Mucosa of descending colon (tissue), 3 donors: ENCODE results near the gene FERMT3. TPM values are rescaled to one million over a fixed set of nuclear protein-coding genes. Genes with fewer than 3 reads are reported as not detected.

Experiments used
- ATAC-seq: fragments of 200-7000 bp; cut with Tn5 transposase; one replicate; pipeline ENCODE4 v1.9.1; 2020; ENCODE audit warnings: mild to moderate bottlenecking, moderate library complexity
- DNase-seq, 3 donors: peaks; one replicate each; pipeline ENCODE4 v3.0.0-alpha.2; 2020
- H3K36me3 ChIP-seq: fragments of 200-600 bp; one replicate; pipeline ENCODE4 v1.8.0; 2021; ENCODE audit warnings: low read depth, mild to moderate bottlenecking
- H3K4me1 ChIP-seq: fragments of 200-600 bp; one replicate; pipeline ENCODE4 v1.8.0; 2021; ENCODE audit warnings: low read depth, mild to moderate bottlenecking
- H3K4me3 ChIP-seq: fragments of 200-600 bp; one replicate; pipeline ENCODE4 v1.8.0; 2021; ENCODE audit warnings: mild to moderate bottlenecking
- H3K9me3 ChIP-seq: fragments of 200-600 bp; one replicate; pipeline ENCODE4 v1.8.0; 2021; ENCODE audit warnings: mild to moderate bottlenecking
- intact Hi-C, 2 donors: fragments of 100-400 bp; cut with DNase I in 1 of 2; cut with micrococcal nuclease in 1 of 2; formaldehyde crosslinking; loops; one replicate each; pipeline versions ENCODE4 v1.11.0 to v1.11.1; 2022; cut with DNase I, micrococcal nuclease
- total RNA-seq, 3 donors: library from RNA; stranded (reverse); fragmentation: NEBNext Ultra II Directional in 2 of 3; extraction: Animal tissue kit (Norgen Biotek cat#: 25700) in 2 of 3; gene quantifications; one replicate each; pipeline versions ENCODE4 v1.2.1 to v1.2.4, GENCODE V29; 2021 to 2023
- TF ChIP-seq, protein P1 (sequence below): fragments of 200-600 bp; IDR thresholded peaks from one replicate; pipeline ENCODE4 v1.8.0; 2022; ENCODE audit warnings: antibody characterized with exemption, mild to moderate bottlenecking
- donor health status: DM: no; HTN: no; CAD: no; lungs with moderate emphysema.
- donor health status: DM: no; HTN: no; CAD: no.
- donor health status: DM: no; HTN: yes; CAD: no.

Gene FERMT3
- total RNA-seq, 3 donors from 2014 or later = 19.7 to 32.7 (median 26.4) TPM

DNA sequence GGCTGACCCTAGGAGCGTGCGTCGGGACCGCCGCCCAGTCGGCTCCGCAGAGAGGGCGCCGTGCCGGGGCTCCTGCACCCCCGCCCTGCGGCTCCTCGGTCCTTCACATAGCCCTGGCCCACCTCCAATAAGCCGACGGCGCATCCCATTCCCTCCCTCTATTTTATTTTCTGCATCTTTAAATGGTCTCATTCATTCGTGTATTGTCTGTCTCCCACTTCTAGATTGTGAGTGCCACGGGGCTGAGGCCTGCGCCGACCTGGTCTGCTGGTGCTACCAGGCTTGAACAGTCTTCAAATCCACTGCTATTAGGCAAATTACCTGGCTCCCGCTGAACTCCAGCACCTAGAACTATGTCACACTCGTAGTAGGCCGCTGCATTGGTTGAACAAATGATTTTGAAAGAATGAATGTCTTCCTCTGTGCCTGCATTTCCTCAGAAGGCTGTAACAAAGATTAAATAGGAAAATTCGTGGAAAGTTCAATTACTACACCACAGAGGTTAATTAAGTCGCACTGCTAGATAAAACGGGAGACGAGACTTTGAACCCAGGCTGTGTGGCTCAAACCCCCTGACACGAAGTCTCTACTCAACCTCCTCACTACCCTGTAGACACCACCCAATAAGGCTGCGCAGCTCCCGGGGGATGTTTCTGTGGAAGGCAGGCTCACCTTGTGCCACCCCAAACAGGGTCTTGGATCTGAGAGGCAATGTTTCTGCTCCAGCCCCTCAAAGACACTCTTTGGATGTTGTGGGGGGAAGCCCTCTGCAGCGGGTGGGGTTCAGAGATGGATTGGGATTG lies 41.4 kb downstream of the FERMT3 start:
- TF ChIP-seq, protein P1, sequence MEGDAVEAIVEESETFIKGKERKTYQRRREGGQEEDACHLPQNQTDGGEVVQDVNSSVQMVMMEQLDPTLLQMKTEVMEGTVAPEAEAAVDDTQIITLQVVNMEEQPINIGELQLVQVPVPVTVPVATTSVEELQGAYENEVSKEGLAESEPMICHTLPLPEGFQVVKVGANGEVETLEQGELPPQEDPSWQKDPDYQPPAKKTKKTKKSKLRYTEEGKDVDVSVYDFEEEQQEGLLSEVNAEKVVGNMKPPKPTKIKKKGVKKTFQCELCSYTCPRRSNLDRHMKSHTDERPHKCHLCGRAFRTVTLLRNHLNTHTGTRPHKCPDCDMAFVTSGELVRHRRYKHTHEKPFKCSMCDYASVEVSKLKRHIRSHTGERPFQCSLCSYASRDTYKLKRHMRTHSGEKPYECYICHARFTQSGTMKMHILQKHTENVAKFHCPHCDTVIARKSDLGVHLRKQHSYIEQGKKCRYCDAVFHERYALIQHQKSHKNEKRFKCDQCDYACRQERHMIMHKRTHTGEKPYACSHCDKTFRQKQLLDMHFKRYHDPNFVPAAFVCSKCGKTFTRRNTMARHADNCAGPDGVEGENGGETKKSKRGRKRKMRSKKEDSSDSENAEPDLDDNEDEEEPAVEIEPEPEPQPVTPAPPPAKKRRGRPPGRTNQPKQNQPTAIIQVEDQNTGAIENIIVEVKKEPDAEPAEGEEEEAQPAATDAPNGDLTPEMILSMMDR = no peak
- peak in 1 of 3 donors; percentile 20 for DNase-seq
- no peak for ATAC-seq
- Histone ChIP-seq H3K4me3 (no peak overlapping the region), H3K36me3 (no peaks in the 10 kb centered on the region), H3K9me3 (no peaks in the 10 kb centered on the region), H3K4me1 (peaks cover 30% of the 10 kb centered on the region)
- intact Hi-C loops = loop anchor here in 1 of 2 donors (10.0 kb wide), 1 partner anchor 63 kb away; the partner anchor contains the start of gene STIP1

DNA sequence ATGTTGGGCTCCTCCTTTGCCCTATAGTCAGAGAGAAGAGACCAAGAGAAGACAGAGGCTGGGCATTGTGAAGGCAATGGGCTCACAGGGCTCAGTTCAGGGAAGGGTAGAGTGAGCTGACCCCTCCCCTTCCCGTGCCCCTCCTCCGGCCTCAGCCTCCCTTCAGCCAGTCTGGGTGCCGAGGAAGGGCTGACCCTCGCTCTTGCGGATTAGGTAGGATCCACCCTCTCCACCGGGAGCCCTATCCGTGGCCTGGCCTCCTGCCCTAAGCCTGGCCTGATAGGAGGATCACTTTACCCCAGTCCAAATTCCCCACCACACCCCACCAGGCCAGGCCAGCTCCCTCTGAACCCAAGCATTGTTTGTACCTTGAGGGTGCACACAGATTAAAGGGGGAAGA lies 42.1 kb downstream of the FERMT3 start:
- TF ChIP-seq, protein P1 = no peak
- ATAC-seq (no peak), DNase-seq (peak in 2 of 3 donors; percentile 47 to 63)
- H3K4me1 ChIP-seq = peaks cover 30% of the 10 kb centered on the region
- no peak overlapping the region for H3K4me3 ChIP-seq
- H3K9me3 ChIP-seq = no peaks in the 10 kb centered on the region
- no peaks in the 10 kb centered on the region for H3K36me3 ChIP-seq
- intact Hi-C loops = loop anchor here in 1 of 2 donors (10.0 kb wide), 1 partner anchor 64 kb away; the partner anchor contains the start of gene STIP1

DNA sequence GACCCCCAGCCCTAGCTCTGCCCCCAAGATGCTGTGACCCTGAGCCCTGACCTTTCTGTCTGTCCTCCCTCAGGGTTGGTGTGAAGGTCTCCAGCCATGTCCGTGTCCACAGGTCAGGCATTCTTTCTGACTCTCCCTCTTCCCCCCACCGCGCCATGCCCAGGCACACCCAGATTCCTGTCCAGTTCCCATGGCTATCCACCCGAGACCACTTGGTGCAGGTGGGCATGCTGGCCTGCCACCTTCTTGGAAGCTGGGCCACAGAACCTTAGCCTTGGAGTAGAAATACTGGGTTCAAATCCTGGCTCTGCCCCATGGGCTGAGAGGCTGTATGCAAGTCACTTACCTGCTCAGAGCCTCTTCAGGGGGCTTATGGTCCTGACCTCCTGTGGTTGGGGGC lies 42.5 kb downstream of the FERMT3 start:
- no peaks in the 10 kb centered on the region for H3K9me3 ChIP-seq
- TF ChIP-seq, protein P1 = no peak
- no peak overlapping the region for H3K4me3 ChIP-seq
- peaks cover 28% of the 10 kb centered on the region for H3K4me1 ChIP-seq
- intact Hi-C loops = loop anchor here in 1 of 2 donors (10.0 kb wide), 1 partner anchor 64 kb away; the partner anchor contains the start of gene STIP1
- no peaks in the 10 kb centered on the region for H3K36me3 ChIP-seq
- DNase-seq (peak in 1 of 3 donors; percentile 44), ATAC-seq (no peak)

DNA sequence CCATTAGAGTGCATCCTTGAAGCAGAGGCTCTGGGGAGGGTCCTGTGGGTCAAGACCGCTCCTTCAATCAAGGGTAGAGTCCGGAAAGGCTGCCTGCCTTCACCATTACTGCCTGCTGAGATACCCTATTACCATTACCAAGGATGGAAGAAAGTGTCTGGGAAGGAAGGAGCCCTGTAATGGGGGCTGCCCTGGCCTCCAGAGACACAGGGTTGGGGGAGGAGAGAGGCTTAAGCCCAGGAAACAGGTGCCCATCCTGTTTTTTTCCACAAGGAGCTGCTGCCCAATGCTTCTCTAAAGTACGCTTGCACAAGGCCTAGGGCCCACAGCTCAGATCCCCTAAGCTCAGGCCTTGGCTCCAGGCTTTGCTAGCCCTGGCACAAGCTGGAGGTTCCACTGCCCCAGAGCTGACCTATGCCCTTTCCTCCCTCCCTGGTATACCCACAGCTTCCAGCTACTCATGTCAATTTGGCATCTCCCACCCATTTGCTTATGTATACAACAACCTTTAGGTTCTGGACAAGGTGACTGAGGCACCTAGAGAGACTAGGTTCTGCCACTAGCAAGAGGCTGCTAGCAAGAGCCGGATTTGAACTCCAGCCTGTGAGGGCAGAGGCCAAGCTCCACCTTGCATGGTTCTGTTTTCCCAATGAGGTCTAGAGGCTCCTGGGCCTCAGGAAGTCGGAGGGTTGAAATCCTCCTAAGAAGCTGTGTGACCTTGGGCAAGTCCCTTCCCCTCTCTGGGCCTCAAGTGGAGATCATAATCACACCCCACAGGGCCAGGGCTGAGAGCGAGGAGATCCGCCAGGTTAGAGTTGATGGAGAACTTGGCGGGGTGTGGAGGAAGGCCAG lies 43.3 kb downstream of the FERMT3 start:
- ATAC-seq (no peak), DNase-seq (no peak)
- Histone ChIP-seq H3K9me3 (no peaks in the 10 kb centered on the region), H3K4me3 (no peak overlapping the region), H3K36me3 (no peaks in the 10 kb centered on the region), H3K4me1 (peaks cover 27% of the 10 kb centered on the region)
- TF ChIP-seq, protein P1 = no peak
- intact Hi-C loops = loop anchor here in 1 of 2 donors (10.0 kb wide), 1 partner anchor 65 kb away; the partner anchor contains the start of gene STIP1

- intact Hi-C loops = no loop called here
- H3K4me1 ChIP-seq = peaks cover 22% of the 10 kb centered on the region
- no peaks in the 10 kb centered on the region for H3K9me3 ChIP-seq
- no peak for ATAC-seq
- TF ChIP-seq, protein P1 = no peak
- DNase-seq = peak; percentile 25 to 58 (median 57)
- H3K4me3 ChIP-seq = no peak overlapping the region
- no peaks in the 10 kb centered on the region for H3K36me3 ChIP-seq
Observed at GRCh38 chr11:64250415-64251015, 44.0 kb downstream of the FERMT3 start.
